ENCODE data around the gene GPHN.

GPHN gene

DNA sequence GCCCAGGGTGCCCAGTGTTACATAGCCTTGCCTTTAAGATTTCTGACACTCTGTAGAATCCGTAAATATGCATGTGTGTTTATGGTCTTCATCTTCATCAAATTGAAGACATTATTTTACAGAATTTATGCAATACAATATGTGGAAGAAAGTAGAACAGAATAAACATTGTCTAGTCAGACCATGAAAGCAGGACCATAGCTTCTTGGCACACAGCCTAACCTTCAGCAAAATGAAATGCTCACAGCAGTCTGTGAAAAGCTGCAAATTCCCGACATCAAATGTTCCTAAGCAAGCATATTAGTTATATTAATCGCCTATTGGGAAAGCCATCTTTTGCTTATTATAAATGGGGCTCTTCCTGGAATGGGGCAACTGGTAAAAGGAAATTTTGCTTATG lies 570.0 kb downstream of the GPHN start:
- DNase-seq = no peak

DNA sequence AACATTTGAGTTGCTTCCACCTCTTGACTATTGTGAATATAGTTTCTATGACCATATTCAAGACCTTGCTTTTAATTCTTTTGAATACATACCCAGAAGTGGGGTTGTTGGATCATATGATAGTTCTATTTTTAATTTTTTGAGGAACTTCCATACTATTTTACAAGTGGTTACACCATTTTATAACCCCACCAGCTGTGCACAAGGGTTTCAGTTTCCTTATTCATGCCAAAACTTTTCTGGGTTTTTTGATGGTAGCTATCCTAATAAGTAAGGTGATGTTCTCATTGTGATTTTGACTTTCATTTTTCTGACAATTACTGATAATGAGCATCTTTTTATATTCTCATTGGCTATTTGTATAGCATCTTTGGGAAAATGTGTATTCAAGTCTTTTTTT lies 571.9 kb downstream of the GPHN start:
- no peak for DNase-seq

DNA sequence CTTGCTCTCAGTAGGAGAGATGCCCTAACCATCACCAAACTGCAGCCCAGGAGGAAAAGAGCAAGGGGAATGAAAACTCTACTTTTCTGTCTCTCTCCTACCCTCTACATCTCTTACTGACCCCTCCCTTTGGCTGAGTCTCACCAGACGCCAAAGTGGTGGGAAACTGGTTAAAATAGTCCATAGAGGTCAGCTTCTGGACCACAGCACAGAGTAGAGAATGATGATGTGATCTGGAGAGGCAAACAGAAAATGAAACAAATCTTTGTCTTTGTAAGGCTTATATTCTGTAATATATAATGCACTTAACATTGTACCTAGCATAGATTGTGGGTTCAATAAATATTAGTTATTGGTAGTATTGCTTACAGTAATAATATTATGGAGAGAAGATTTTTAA lies 600.3 kb downstream of the GPHN start:
- no peak for DNase-seq

- DNase-seq = no peak
Observed at GRCh38 chr14:67111022-67111421, 603.1 kb downstream of the GPHN start.

GRCh38 chr14:67112344-67112743 lies 604.4 kb downstream of the GPHN start:
- no peak for DNase-seq

DNA sequence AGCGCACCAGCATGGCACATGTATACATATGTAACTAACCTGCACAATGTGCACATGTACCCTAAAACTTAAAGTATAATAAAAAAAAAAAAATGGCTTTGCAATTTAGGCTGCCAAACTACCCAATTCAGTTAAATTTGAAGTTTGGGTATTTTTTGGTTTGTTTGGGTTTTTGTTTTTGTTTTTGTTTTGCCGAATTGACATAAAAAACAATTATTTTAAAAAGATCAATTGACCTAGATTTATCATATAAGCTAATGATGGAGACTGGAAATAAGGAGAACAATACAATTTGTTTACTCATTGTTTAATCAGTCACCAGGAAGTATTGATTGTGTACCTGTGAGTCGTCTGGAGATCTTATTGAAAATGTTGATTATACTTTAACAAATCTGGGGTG lies 619.2 kb downstream of the GPHN start:
- DNase-seq = no peak

- no peak for DNase-seq
Observed at GRCh38 chr14:67129768-67130167, 621.8 kb downstream of the GPHN start.

DNA sequence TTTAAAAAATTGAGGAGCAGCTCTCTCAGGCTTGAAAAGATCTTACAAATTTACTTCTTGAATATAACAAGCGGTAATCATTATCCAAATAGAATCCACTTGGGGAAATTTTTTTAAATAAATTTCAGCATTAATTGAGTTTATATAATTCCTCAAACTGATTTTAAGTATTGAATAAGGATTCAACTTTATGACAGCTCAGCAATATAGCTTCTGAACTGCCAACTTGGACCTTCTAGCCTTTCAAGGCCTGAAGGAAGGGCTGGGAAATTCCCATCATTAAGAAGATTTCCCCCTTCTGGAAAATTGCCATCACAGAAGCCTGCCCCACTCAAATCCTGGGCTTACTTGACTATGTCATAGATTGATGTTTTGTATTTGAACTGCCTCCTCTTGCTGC lies 623.7 kb downstream of the GPHN start:
- no peak for DNase-seq

DNA sequence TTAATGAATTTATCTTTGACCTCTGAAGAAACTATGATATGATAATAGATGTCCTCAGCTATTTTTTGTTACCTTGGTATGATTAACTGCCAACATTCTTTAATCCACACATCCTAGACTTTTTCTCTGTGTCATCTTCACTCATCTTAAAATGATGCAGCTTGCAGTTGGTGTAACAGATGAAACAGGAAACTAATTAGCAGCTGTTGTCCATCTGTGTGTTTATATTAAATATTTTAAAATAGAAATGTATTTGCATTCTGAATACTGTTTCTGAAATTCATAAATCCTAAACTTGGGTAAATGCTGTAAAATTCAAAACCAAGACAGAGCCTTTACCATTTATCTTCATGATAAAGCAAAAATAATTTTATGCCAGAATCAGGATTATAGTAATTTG lies 625.2 kb downstream of the GPHN start:
- no peak for DNase-seq

- no peak for DNase-seq
Observed at GRCh38 chr14:67133595-67134441, 625.9 kb downstream of the GPHN start.

GRCh38 chr14:67137744-67138371 lies 629.9 kb downstream of the GPHN start:
- DNase-seq = no peak

DNA sequence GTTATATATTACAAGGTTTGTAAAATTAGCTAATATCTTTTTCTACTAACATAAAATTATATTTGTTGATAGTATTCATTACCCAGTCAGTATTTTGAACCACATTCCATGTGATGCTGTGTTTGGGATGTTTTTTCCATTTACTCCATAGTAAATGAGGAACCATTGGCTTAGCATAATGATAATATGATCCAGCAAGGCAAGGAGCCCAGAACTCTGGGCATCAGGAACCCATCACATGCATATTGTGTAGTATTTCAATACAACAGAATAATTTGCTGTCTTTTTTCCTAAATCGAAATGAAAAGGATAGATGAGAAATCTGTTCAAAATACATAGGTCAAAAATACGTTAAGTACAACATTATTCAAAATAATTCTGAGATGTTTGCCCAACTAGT lies 632.6 kb downstream of the GPHN start:
- no peak for DNase-seq

DNA sequence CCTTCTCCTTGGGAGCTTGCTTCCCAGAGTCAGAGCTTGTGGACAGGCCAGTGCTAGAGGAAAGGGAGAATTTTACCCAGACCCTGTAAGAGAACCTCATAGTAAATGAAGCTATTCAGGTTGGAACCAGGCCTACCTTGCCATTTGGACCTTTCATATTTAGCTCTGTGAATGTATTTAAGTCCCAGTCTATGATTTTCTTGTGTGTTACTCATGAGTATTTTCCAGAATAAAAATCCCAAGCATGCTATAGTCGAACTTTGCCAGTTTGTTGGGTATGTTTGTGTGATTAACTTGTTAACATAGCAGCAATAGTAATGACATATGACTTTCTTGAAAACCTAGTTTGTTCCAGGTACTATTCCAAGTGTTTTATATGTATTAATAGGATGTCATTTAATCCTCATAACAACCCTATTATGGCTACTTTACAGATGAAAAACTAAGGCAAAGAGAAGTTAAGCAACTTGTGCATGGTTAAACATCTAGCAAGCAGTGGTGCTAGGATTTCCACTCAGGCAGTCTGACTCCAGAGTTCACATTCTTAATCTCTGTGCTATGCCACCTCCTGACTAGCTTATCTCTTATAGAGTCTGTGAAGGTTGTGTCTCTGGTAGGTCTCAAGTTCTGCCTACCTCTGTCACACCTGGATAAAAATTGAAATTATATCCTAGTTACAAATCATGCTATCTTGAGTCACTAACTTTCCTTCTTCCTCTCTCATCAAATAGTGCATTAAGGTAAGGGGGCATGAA lies 633.4 kb downstream of the GPHN start:
- no peak for DNase-seq

- no peak for DNase-seq
Observed at GRCh38 chr14:67151082-67151666, 643.2 kb downstream of the GPHN start.

DNA sequence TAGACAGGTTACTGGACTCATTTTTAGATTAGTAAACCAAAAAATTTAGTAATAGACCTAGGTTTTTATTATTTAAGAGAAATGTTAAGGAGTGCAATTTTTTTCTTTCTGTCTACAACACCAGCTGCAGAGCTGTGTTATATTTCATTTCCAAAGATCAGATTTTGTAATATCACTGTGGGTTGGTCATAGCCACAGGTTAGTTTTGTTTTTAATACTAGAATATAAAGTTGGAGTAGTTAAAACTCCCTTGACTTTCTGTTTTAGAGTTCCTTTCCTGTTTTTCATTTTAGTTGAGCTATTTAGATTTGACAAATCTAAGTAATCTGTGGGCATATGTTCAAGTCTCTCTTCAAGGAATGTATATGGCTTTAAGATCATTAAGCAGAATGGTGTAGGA lies 650.6 kb downstream of the GPHN start:
- DNase-seq = no peak

- DNase-seq = no peak
Observed at GRCh38 chr14:67162385-67162784, 654.4 kb downstream of the GPHN start.

GRCh38 chr14:67166450-67166853 lies 658.5 kb downstream of the GPHN start:
- DNase-seq = peak; percentile 20

GRCh38 chr14:67167420-67168109 lies 659.6 kb downstream of the GPHN start:
- no peak for DNase-seq

- no peak for DNase-seq
Observed at GRCh38 chr14:67168110-67168441, 660.1 kb downstream of the GPHN start.

GRCh38 chr14:67170660-67171059 lies 662.7 kb downstream of the GPHN start:
- DNase-seq = no peak

DNA sequence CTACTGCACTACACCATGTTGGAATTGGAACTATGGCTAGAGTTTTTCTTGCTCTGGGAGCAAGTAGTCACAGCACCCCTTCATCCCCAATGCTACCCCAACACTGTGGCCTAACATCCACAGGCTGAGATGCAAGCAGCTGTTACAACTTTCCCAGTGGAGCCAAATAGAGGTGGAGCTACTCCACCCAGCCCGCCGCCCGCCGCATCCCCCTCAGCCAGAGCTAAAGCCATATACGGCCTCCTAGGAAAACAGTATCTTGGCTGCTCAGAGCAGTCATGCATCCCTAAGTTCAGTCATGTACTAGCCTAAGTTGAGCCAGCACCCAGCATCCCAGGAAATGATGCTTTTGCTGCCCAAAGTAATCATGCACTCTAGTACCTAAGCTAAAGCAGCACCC lies 664.1 kb downstream of the GPHN start:
- DNase-seq = no peak

DNA sequence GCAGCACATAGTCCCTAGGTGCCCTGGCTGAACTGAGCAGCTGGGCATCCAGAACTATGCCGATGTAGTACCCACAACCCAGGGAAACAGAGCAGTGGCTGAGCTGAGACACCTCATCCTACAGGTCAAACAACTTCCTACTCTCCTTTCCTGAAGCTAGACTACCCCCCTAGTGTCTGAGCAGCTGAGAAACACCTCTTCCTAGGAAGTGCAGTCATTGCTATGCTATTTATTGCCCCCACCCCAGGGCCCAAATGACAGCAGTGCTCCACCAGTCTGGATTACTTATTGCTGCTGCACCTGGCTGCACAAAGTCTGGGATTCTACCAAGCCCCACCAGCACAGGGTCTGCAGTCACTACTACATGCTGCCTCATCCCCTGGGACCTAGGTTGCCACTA lies 664.6 kb downstream of the GPHN start:
- no peak for DNase-seq

DNA sequence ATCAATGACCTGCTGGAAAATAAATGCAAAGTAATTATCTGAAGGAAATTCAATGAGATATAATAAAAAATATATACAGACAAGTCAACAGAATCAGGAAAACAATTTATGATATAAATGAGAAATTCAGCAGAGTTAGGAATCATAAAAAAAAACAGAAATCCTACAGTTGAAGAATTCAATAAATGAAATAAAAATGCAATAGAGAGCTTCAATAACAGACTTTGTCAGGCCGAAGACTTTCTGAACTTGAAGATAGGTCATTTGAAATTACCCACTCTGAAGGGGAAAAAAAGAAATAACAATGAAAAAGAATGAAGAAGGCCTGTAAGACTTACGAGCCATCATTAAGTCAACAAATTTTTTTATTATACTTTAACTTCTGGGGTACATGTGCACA lies 665.8 kb downstream of the GPHN start:
- DNase-seq = no peak

All from NCI-H1092 treated with DMSO at 0.1 percent for 48 hours (cell line).